Neural progenitor cell (in vitro differentiated cells): ENCODE data around the gene SSBP3. TPM values are rescaled to one million over a fixed set of nuclear protein-coding genes. Genes with fewer than 3 reads are reported as not detected.

ENCODE experiments used
- DNase-seq: peaks from one replicate; pipeline ENCODE4 v3.0.0-alpha.2; 2016; ENCODE audit warnings: low spot score
- H2AFZ ChIP-seq: fragments of 200-600 bp; sonication (generic); replicated peaks from 2 replicates; pipeline ENCODE4 v1.6.1; 2016; ENCODE audit warnings: antibody characterized with exemption
- H3F3A ChIP-seq: fragments of 200-600 bp; sonication (generic); 2 replicates; pipeline ENCODE4 v1.6.1; 2016; ENCODE audit warnings: antibody characterized with exemption, low read depth
- H3K27ac ChIP-seq: fragments of 200-600 bp; sonication (generic); 2 replicates; pipeline ENCODE4 v1.5.1; 2016; ENCODE audit warnings: mild to moderate bottlenecking
- H3K27me3 ChIP-seq: fragments of 200-600 bp; sonication (generic); 2 replicates; pipeline ENCODE4 v1.6.1; 2016; ENCODE audit warnings: mild to moderate bottlenecking, moderate library complexity
- H3K36me3 ChIP-seq: fragments of 200-600 bp; sonication (generic); 2 replicates; pipeline ENCODE4 v1.5.1; 2016
- H3K4me1 ChIP-seq: fragments of 200-600 bp; sonication (generic); 2 replicates; pipeline ENCODE4 v1.6.1; 2016; ENCODE audit warnings: mixed run types
- H3K4me2 ChIP-seq: fragments of 200-600 bp; sonication (generic); 2 replicates; pipeline ENCODE4 v1.6.1; 2016
- H3K4me3 ChIP-seq: fragments of 200-600 bp; sonication (generic); 2 replicates; pipeline ENCODE4 v1.5.1; 2016
- H3K79me2 ChIP-seq: fragments of 200-600 bp; sonication (generic); 2 replicates; pipeline ENCODE4 v1.6.1; 2016; ENCODE audit warnings: low read depth
- H3K9ac ChIP-seq: fragments of 200-600 bp; sonication (generic); 2 replicates; pipeline ENCODE4 v1.6.1; 2016
- H3K9me3 ChIP-seq: fragments of 200-600 bp; sonication (generic); 2 replicates; pipeline ENCODE4 v1.5.1; 2016; ENCODE audit warnings: low read depth
- H4K20me1 ChIP-seq: fragments of 200-600 bp; sonication (generic); 2 replicates; pipeline ENCODE4 v1.6.1; 2016; ENCODE audit warnings: low read depth
- H3K27ac Mint-ChIP-seq: 3 replicates; pipeline ENCODE4 v1.8.0; 2021; ENCODE audit warnings: mixed read lengths
- H3K27me3 Mint-ChIP-seq: 2 replicates; pipeline ENCODE4 v1.8.0; 2022; ENCODE audit warnings: low read depth, mild to moderate bottlenecking, inconsistent platforms, moderate library complexity, mixed read lengths; ENCODE audit not compliant: insufficient read depth
- H3K36me3 Mint-ChIP-seq: 3 replicates; pipeline ENCODE4 v1.8.0; 2021; ENCODE audit warnings: mixed read lengths
- H3K4me1 Mint-ChIP-seq: 3 replicates; pipeline ENCODE4 v1.8.0; 2021; ENCODE audit warnings: mixed read lengths
- H3K4me3 Mint-ChIP-seq: 3 replicates; pipeline ENCODE4 v1.8.0; 2021; ENCODE audit warnings: mild to moderate bottlenecking, moderate library complexity, mixed read lengths
- H3K9me3 Mint-ChIP-seq: 3 replicates; pipeline ENCODE4 v1.8.0; 2020; ENCODE audit warnings: mixed read lengths
- EZH2 ChIP-seq: fragments of 200-600 bp; sonication (generic); IDR thresholded peaks from 2 replicates; pipeline ENCODE4 v1.6.1; 2017; ENCODE audit warnings: antibody characterized with exemption, mild to moderate bottlenecking, moderate library complexity
- EZH2phosphoT487 ChIP-seq: fragments of 200-600 bp; sonication (generic); IDR thresholded peaks from 2 replicates; pipeline ENCODE4 v1.6.1; 2017; ENCODE audit warnings: antibody characterized with exemption
- total RNA-seq: library from RNA; depleted of rRNA; stranded (reverse); fragments of >200 nt; gene quantifications from 2 replicates; pipeline ENCODE4 v1.2.3, GENCODE V29; 2015; ENCODE audit warnings: low replicate concordance
- TF ChIP-seq, protein P1 (sequence below): fragments of 200-600 bp; sonication (generic); IDR thresholded peaks from 2 replicates; pipeline ENCODE4 v1.5.1; 2017; ENCODE audit warnings: antibody characterized with exemption, mild to moderate bottlenecking

The SSBP3 gene
- total RNA-seq, 1 donor from 2014 or later: 53.0 TPM

DNA sequence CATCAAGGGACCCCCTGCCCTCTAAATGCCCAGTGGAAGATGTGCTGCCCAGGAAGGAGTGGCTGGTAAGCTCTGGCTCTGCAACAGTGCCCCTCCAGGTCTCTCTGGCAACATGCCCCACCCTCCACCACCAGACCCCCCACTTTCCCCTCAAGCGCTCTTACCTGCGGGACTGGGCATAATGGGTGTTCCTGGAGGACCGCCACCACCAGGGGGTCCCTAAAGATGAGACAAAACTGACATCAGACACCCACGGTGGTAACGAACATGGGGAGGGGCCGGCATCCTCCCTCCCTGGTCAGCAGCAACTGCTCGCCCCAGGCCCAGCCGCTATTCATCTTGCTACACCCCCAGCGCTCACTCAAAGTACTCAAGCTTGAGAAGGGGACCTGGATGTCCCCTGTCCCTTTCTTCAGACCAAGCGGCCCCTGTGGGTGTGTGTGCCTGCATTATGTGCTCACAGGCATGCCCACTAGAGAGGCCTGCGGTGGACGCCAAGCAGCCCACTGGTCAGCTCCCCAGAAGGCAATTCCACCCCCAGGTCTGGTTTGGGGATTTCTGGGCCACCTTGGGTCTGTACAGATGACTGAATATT is 165.4 kb downstream of the SSBP3 start:
- no peak overlapping the region for H3K4me2 ChIP-seq
- H3K4me3 Mint-ChIP-seq: no peak overlapping the region
- H3F3A ChIP-seq: peaks cover 1% of the 10 kb centered on the region
- no peaks in the 10 kb centered on the region for H3K27me3 ChIP-seq
- H3K4me1 Mint-ChIP-seq: peaks cover 3% of the 10 kb centered on the region
- no peak overlapping the region for H3K27ac Mint-ChIP-seq
- no peaks in the 10 kb centered on the region for H3K79me2 ChIP-seq
- H3K27me3 Mint-ChIP-seq: peaks cover 4% of the 10 kb centered on the region
- H3K36me3 Mint-ChIP-seq: peaks cover 39% of the 10 kb centered on the region
- no peaks in the 10 kb centered on the region for H3K9me3 Mint-ChIP-seq
- H4K20me1 ChIP-seq: peaks cover 18% of the 10 kb centered on the region
- H2AFZ ChIP-seq: no peak overlapping the region
- H3K36me3 ChIP-seq: no peaks in the 10 kb centered on the region
- peaks cover 1% of the 10 kb centered on the region for H3K4me1 ChIP-seq
- no peaks in the 10 kb centered on the region for H3K9me3 ChIP-seq
- no peak overlapping the region for H3K9ac ChIP-seq
- TF ChIP-seq EZH2 (no peak), EZH2phosphoT487 (no peak)
- TF ChIP-seq, protein P1, sequence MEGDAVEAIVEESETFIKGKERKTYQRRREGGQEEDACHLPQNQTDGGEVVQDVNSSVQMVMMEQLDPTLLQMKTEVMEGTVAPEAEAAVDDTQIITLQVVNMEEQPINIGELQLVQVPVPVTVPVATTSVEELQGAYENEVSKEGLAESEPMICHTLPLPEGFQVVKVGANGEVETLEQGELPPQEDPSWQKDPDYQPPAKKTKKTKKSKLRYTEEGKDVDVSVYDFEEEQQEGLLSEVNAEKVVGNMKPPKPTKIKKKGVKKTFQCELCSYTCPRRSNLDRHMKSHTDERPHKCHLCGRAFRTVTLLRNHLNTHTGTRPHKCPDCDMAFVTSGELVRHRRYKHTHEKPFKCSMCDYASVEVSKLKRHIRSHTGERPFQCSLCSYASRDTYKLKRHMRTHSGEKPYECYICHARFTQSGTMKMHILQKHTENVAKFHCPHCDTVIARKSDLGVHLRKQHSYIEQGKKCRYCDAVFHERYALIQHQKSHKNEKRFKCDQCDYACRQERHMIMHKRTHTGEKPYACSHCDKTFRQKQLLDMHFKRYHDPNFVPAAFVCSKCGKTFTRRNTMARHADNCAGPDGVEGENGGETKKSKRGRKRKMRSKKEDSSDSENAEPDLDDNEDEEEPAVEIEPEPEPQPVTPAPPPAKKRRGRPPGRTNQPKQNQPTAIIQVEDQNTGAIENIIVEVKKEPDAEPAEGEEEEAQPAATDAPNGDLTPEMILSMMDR: no peak
- no peak for DNase-seq
- H3K27ac ChIP-seq: no peak overlapping the region
- H3K4me3 ChIP-seq: no peak overlapping the region

DNA sequence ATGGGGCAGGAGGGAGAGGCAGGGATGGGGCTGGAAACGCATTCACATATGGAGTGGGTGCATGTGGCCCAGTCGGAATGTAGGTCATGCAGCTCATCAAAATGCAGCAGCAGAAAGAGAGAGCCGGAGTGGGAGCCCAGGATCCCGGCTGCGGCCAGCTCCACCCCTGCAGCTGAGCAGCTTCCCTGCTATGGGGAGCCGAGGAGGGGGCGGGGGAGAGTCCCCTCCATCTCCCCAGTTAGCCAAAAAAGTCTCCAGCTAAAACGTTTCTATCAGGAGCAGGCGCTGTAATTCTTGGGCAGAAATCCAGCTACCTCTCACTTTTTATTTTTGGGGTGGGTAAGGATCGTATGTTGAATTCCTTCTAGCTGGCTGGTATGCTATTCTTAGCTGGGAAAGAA is 166.6 kb downstream of the SSBP3 start:
- H3K36me3 ChIP-seq: no peaks in the 10 kb centered on the region
- H4K20me1 ChIP-seq: peaks cover 9% of the 10 kb centered on the region
- DNase-seq: no peak
- no peaks in the 10 kb centered on the region for H3F3A ChIP-seq
- Mint-ChIP-seq H3K36me3 (peaks cover 38% of the 10 kb centered on the region), H3K4me1 (peaks cover 4% of the 10 kb centered on the region), H3K4me3 (no peak overlapping the region), H3K9me3 (peaks cover 4% of the 10 kb centered on the region), H3K27me3 (peaks cover 4% of the 10 kb centered on the region), H3K27ac (no peak overlapping the region)
- no peaks in the 10 kb centered on the region for H3K4me1 ChIP-seq
- no peak overlapping the region for H3K9ac ChIP-seq
- TF ChIP-seq EZH2phosphoT487 (no peak), EZH2 (no peak)
- TF ChIP-seq, protein P1: no peak
- H3K79me2 ChIP-seq: no peaks in the 10 kb centered on the region
- no peak overlapping the region for H3K27ac ChIP-seq
- H3K9me3 ChIP-seq: no peaks in the 10 kb centered on the region
- no peaks in the 10 kb centered on the region for H3K27me3 ChIP-seq
- H3K4me2 ChIP-seq: no peak overlapping the region
- no peak overlapping the region for H2AFZ ChIP-seq
- H3K4me3 ChIP-seq: no peak overlapping the region

DNA sequence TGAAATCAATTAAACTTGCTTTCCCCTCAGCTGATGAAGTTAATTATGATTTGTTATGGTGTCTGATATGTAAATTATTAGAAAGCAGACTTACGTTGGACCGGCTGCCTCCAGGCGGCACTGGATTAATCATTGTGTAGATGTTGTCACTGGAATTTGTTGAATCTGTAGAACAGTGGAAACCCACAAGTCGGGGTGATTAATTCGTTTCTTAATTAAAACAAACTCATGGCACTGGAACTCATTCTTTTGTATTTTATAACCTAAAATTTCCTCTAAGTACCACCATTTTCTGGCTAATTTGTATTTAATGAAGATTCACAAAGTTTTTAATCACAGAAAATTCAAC is 167.2 kb downstream of the SSBP3 start:
- Histone ChIP-seq H3K36me3 (no peaks in the 10 kb centered on the region), H3K9ac (no peak overlapping the region), H3K9me3 (no peaks in the 10 kb centered on the region), H3F3A (no peaks in the 10 kb centered on the region), H3K4me2 (no peak overlapping the region), H3K4me1 (no peaks in the 10 kb centered on the region), H3K4me3 (no peak overlapping the region), H2AFZ (no peak overlapping the region), H3K27ac (no peak overlapping the region), H3K79me2 (no peaks in the 10 kb centered on the region), H3K27me3 (no peaks in the 10 kb centered on the region), H4K20me1 (peaks cover 7% of the 10 kb centered on the region)
- TF ChIP-seq EZH2phosphoT487: no peak
- TF ChIP-seq, protein P1: no peak
- no peak for TF ChIP-seq EZH2
- Mint-ChIP-seq H3K9me3 (peaks cover 4% of the 10 kb centered on the region), H3K27ac (no peak overlapping the region), H3K36me3 (peaks cover 37% of the 10 kb centered on the region), H3K4me1 (peaks cover 4% of the 10 kb centered on the region), H3K27me3 (peaks cover 4% of the 10 kb centered on the region), H3K4me3 (no peak overlapping the region)
- DNase-seq: no peak
